Measurements from ENCODE around the gene COPG2.
"Not testable (repeated sequence)": the region's sequence is repeated elsewhere in the genome, so short reads cannot be mapped to it uniquely, and the experiment has no call there.

Gene COPG2

GRCh38 chr7:130655286-130655685 lies 13.3 kb downstream of the COPG2 start:
- in situ Hi-C loops (cut with HindIII; ENCODE audit: low pct_ligation_motif_present, low pct_unique_long_range_greater_than_20kb, low sequenced_read_pairs), result no loop called here
- no peak for DNase-seq

GRCh38 chr7:130654850-130655249 lies 13.7 kb downstream of the COPG2 start:
- no peak for DNase-seq
- in situ Hi-C loops (cut with HindIII; ENCODE audit: low pct_ligation_motif_present, low pct_unique_long_range_greater_than_20kb, low sequenced_read_pairs), result no loop called here

GRCh38 chr7:130650611-130651120 lies 17.9 kb downstream of the COPG2 start:
- in situ Hi-C loops (cut with HindIII; ENCODE audit: low pct_ligation_motif_present, low pct_unique_long_range_greater_than_20kb, low sequenced_read_pairs), result no loop called here
- DNase-seq, result no peak

- peak; percentile 19 for DNase-seq
- in situ Hi-C loops (cut with HindIII; ENCODE audit: low pct_ligation_motif_present, low pct_unique_long_range_greater_than_20kb, low sequenced_read_pairs), result no loop called here
Observed at GRCh38 chr7:130649004-130649790, 19.4 kb downstream of the COPG2 start.

- DNase-seq, result no peak
- in situ Hi-C loops (cut with HindIII; ENCODE audit: low pct_ligation_motif_present, low pct_unique_long_range_greater_than_20kb, low sequenced_read_pairs), result no loop called here
Observed at GRCh38 chr7:130648580-130648979, 20.0 kb downstream of the COPG2 start.

- DNase-seq, result no peak
- in situ Hi-C loops (cut with HindIII; ENCODE audit: low pct_ligation_motif_present, low pct_unique_long_range_greater_than_20kb, low sequenced_read_pairs), result no loop called here
Observed at GRCh38 chr7:130642383-130642782, 26.2 kb downstream of the COPG2 start.

GRCh38 chr7:130641497-130641896 lies 27.1 kb downstream of the COPG2 start:
- in situ Hi-C loops (cut with HindIII; ENCODE audit: low pct_ligation_motif_present, low pct_unique_long_range_greater_than_20kb, low sequenced_read_pairs), result no loop called here
- DNase-seq, result no peak

GRCh38 chr7:130641040-130641439 lies 27.5 kb downstream of the COPG2 start:
- no peak for DNase-seq
- in situ Hi-C loops (cut with HindIII; ENCODE audit: low pct_ligation_motif_present, low pct_unique_long_range_greater_than_20kb, low sequenced_read_pairs), result no loop called here

GRCh38 chr7:130639388-130639787 lies 29.2 kb downstream of the COPG2 start:
- in situ Hi-C loops (cut with HindIII; ENCODE audit: low pct_ligation_motif_present, low pct_unique_long_range_greater_than_20kb, low sequenced_read_pairs), result no loop called here

GRCh38 chr7:130632111-130632510 lies 36.4 kb downstream of the COPG2 start:
- in situ Hi-C loops (cut with HindIII; ENCODE audit: low pct_ligation_motif_present, low pct_unique_long_range_greater_than_20kb, low sequenced_read_pairs), result no loop called here
- DNase-seq, result no peak

More at GRCh38 chr7:130639388-130639787, 29.2 kb downstream of the COPG2 start:
- DNase-seq, result no peak

- DNase-seq, result no peak
- in situ Hi-C loops (cut with HindIII; ENCODE audit: low pct_ligation_motif_present, low pct_unique_long_range_greater_than_20kb, low sequenced_read_pairs), result no loop called here
Observed at GRCh38 chr7:130628901-130629300, 39.6 kb downstream of the COPG2 start.

GRCh38 chr7:130627775-130628174 lies 40.8 kb downstream of the COPG2 start:
- in situ Hi-C loops (cut with HindIII; ENCODE audit: low pct_ligation_motif_present, low pct_unique_long_range_greater_than_20kb, low sequenced_read_pairs), result no loop called here
- no peak for DNase-seq

- no peak for DNase-seq
- in situ Hi-C loops (cut with HindIII; ENCODE audit: low pct_ligation_motif_present, low pct_unique_long_range_greater_than_20kb, low sequenced_read_pairs), result no loop called here
Observed at GRCh38 chr7:130622866-130623265, 45.7 kb downstream of the COPG2 start.

- in situ Hi-C loops (cut with HindIII; ENCODE audit: low pct_ligation_motif_present, low pct_unique_long_range_greater_than_20kb, low sequenced_read_pairs), result no loop called here
- no peak for DNase-seq
Observed at GRCh38 chr7:130615583-130615982, 53.0 kb downstream of the COPG2 start.

GRCh38 chr7:130614449-130614848 lies 54.1 kb downstream of the COPG2 start:
- in situ Hi-C loops (cut with HindIII; ENCODE audit: low pct_ligation_motif_present, low pct_unique_long_range_greater_than_20kb, low sequenced_read_pairs), result no loop called here
- no peak for DNase-seq

- no peak for DNase-seq
- in situ Hi-C loops (cut with HindIII; ENCODE audit: low pct_ligation_motif_present, low pct_unique_long_range_greater_than_20kb, low sequenced_read_pairs), result no loop called here
Observed at GRCh38 chr7:130611218-130611617, 57.3 kb downstream of the COPG2 start.

- DNase-seq; in situ Hi-C loops (cut with HindIII; ENCODE audit: low pct_ligation_motif_present, low pct_unique_long_range_greater_than_20kb, low sequenced_read_pairs): not testable (repeated sequence)
Observed at GRCh38 chr7:130607066-130607465, 61.5 kb downstream of the COPG2 start.

- in situ Hi-C loops (cut with HindIII; ENCODE audit: low pct_ligation_motif_present, low pct_unique_long_range_greater_than_20kb, low sequenced_read_pairs), result no loop called here
- DNase-seq, result no peak
Observed at GRCh38 chr7:130606161-130606560, 62.4 kb downstream of the COPG2 start.

GRCh38 chr7:130598056-130598455 lies 70.5 kb downstream of the COPG2 start:
- in situ Hi-C loops (cut with HindIII; ENCODE audit: low pct_ligation_motif_present, low pct_unique_long_range_greater_than_20kb, low sequenced_read_pairs), result no loop called here
- no peak for DNase-seq

GRCh38 chr7:130595986-130596385 lies 72.6 kb downstream of the COPG2 start:
- in situ Hi-C loops (cut with HindIII; ENCODE audit: low pct_ligation_motif_present, low pct_unique_long_range_greater_than_20kb, low sequenced_read_pairs), result no loop called here
- no peak for DNase-seq
